H1 (cell line): ENCODE results near the gene CSF2RB. TPM values are rescaled to one million over a fixed set of nuclear protein-coding genes. Genes with fewer than 3 reads are reported as not detected.

Experiments used
- BCL11A ChIP-seq, 2 experiments: IDR thresholded peaks; one replicate each; pipeline ENCODE4 v1.6.1; 2011; ENCODE audit warnings: low read depth in 2 of 2, low read length in 2 of 2, mild to moderate bottlenecking in 2 of 2
- CREB1 ChIP-seq: IDR thresholded peaks from 2 replicates; pipeline ENCODE4 v1.6.1; 2012; ENCODE audit warnings: inconsistent platforms
- MAX ChIP-seq: IDR thresholded peaks from 2 replicates; pipeline ENCODE4 v1.6.1; 2012; ENCODE audit warnings: inconsistent platforms
- polyA plus RNA-seq, 7 experiments: library from polyadenylated mRNA; depleted of rRNA in 3 of 7; stranded (reverse) in 5 of 7; unstranded in 2 of 7; fragments of >200 nt in 5 of 7; fragments of 200-250 nt in 2 of 7; gene quantifications; 1 replicate in 5 of 7; 2 replicates in 1 of 7; 4 replicates in 1 of 7; pipeline versions ENCODE4 v1.2.1 to v1.2.3, GENCODE V29; 2011 to 2013; ENCODE audit warnings: missing spikeins in 2 of 7, mixed read lengths in 2 of 7
- total RNA-seq: library from RNA; stranded (reverse); fragmentation: NEBNext Ultra II Directional; extraction: Animal tissue kit (Norgen Biotek cat#: 25700); gene quantifications from 2 replicates; pipeline ENCODE4 v1.2.1, GENCODE V29; 2021

Gene CSF2RB
- total and polyA plus RNA-seq, 2 of the 8 experiments (the other 6 are each of a cell fraction or from before 2014, with no cell fraction given): not detected

GRCh38 chr22:36874736-36875135 lies 38.7 kb upstream of the CSF2RB start (continued):
- TF ChIP-seq BCL11A (IDR thresholded peaks at IDR 0.05; ENCODE audit: low read depth in 2 of 2, low read length in 2 of 2) (no peak), MAX (no peak), CREB1 (no peak)
